ENCODE data around the gene SMCR8. TPM values are rescaled to one million over a fixed set of nuclear protein-coding genes. Genes with fewer than 3 reads are reported as not detected.

Gene SMCR8
- total and polyA plus RNA-seq, 4 donors, result 0.76 to 9.7 (median 6.1) TPM

- H3K36me3 ChIP-seq (ENCODE audit: control insufficient read depth in 4 of 4, insufficient read depth in 3 of 4, low read depth in 1 of 4, low read length in 3 of 4), result peaks cover 12 to 62% (median 39%) of the 10 kb centered on the region in 4 donors
- H3K9ac ChIP-seq (ENCODE audit: low read depth in 1 of 2, low read length in 2 of 2), result no peak overlapping the region
- WGBS, result 95% methylated on average over 6 of the region's 6 CpGs
- peaks cover 0 to 5% (median 2%) of the 10 kb centered on the region in 4 donors for H3K4me1 ChIP-seq (ENCODE audit: control insufficient read depth in 4 of 4, insufficient read depth in 4 of 4, low read length in 3 of 4)
- no peak for TF ChIP-seq EGR1 (IDR thresholded peaks at IDR 0.05; ENCODE audit: low read depth in 2 of 2)
- TF ChIP-seq GABPA (IDR thresholded peaks at IDR 0.05 in 1 of 2, conservative IDR thresholded peaks at IDR 0.05 in 1 of 2), result no peak
- TF ChIP-seq FOXA2 (IDR thresholded peaks at IDR 0.05), result no peak
- TF ChIP-seq HNF4G (IDR thresholded peaks at IDR 0.05), result no peak
- TF ChIP-seq HNF4A (conservative IDR thresholded peaks at IDR 0.05), result no peak
- TF ChIP-seq NR2F2 (IDR thresholded peaks at IDR 0.05), result no peak
- TF ChIP-seq TAF1 (conservative IDR thresholded peaks at IDR 0.05), result no peak
- TF ChIP-seq YY1 (IDR thresholded peaks at IDR 0.05), result no peak
- TF ChIP-seq REST (IDR thresholded peaks at IDR 0.05), result no peak
- no peak for TF ChIP-seq RXRA (IDR thresholded peaks at IDR 0.05)
- TF ChIP-seq ZBTB33 (IDR thresholded peaks at IDR 0.05), result no peak
- no peak for TF ChIP-seq SP1 (IDR thresholded peaks at IDR 0.05)
- TF ChIP-seq RAD21 (IDR thresholded peaks at IDR 0.05), result no peak
- TF ChIP-seq FOXA1 (IDR thresholded peaks at IDR 0.05), result no peak
- no peak for TF ChIP-seq JUND (IDR thresholded peaks at IDR 0.05)
- TF ChIP-seq MAX (IDR thresholded peaks at IDR 0.05), result no peak
- no peak overlapping the region for H3K27ac ChIP-seq (ENCODE audit: low read depth in 1 of 2, low read length in 2 of 2)
- H3K4me3 ChIP-seq (ENCODE audit: low read depth in 1 of 3, low read length in 3 of 3), result no peak overlapping the region
- H3K27me3 ChIP-seq (ENCODE audit: control insufficient read depth in 4 of 4, insufficient read depth in 4 of 4, low read length in 3 of 4), result no peaks in the 10 kb centered on the region
- no peaks in the 10 kb centered on the region for H3K9me3 ChIP-seq (ENCODE audit: control insufficient read depth in 4 of 4, low read length in 3 of 4)
- no peak for DNase-seq (ENCODE audit: low spot score)
Measured at GRCh38 chr17:18326572-18326971, 11.5 kb downstream of the SMCR8 start.

GRCh38 chr17:18327093-18327492 is 12.0 kb downstream of the SMCR8 start:
- H3K9ac ChIP-seq (ENCODE audit: low read depth in 1 of 2, low read length in 2 of 2), result no peak overlapping the region
- H3K27ac ChIP-seq (ENCODE audit: low read depth in 1 of 2, low read length in 2 of 2), result no peak overlapping the region
- peaks cover 0 to 5% (median 2%) of the 10 kb centered on the region in 4 donors for H3K4me1 ChIP-seq (ENCODE audit: control insufficient read depth in 4 of 4, insufficient read depth in 4 of 4, low read length in 3 of 4)
- 76% methylated on average over 2 of the region's 2 CpGs for WGBS
- no peak overlapping the region for H3K4me3 ChIP-seq (ENCODE audit: low read depth in 1 of 3, low read length in 3 of 3)
- H3K36me3 ChIP-seq (ENCODE audit: control insufficient read depth in 4 of 4, insufficient read depth in 3 of 4, low read depth in 1 of 4, low read length in 3 of 4), result peaks cover 15 to 67% (median 44%) of the 10 kb centered on the region in 4 donors
- TF ChIP-seq TAF1 (conservative IDR thresholded peaks at IDR 0.05), result no peak
- TF ChIP-seq SP1 (IDR thresholded peaks at IDR 0.05), result no peak
- no peak for DNase-seq (ENCODE audit: low spot score)
- H3K9me3 ChIP-seq (ENCODE audit: control insufficient read depth in 4 of 4, low read length in 3 of 4), result no peaks in the 10 kb centered on the region
- no peaks in the 10 kb centered on the region for H3K27me3 ChIP-seq (ENCODE audit: control insufficient read depth in 4 of 4, insufficient read depth in 4 of 4, low read length in 3 of 4)

Measured in liver (tissue), 9 donors.